Adrenal gland (tissue), 5 donors: Measurements from ENCODE around the gene BCL11B.

ENCODE experiments used
- POLR2A ChIP-seq, 2 donors: fragments of 450-650 bp; IDR thresholded peaks; one replicate each; pipeline ENCODE4 v1.6.1; 2017; ENCODE audit warnings: antibody characterized with exemption in 2 of 2, mild to moderate bottlenecking in 2 of 2, moderate library complexity in 1 of 2
- TF ChIP-seq, protein P1 (sequence below), 6 experiments: fragments of 450-650 bp in 4 of 6; fragments of 200-600 bp in 2 of 6; sonication (generic) in 1 of 6; IDR thresholded peaks; 1 replicate in 5 of 6; 2 replicates in 1 of 6; pipeline versions ENCODE4 v1.5.1 to v1.8.0; 2016 to 2021; ENCODE audit warnings: antibody characterized with exemption in 6 of 6, mild to moderate bottlenecking in 2 of 6, moderate library complexity in 1 of 6
- donor health status: DM: no; HTN: no; CAD: no.

DNA sequence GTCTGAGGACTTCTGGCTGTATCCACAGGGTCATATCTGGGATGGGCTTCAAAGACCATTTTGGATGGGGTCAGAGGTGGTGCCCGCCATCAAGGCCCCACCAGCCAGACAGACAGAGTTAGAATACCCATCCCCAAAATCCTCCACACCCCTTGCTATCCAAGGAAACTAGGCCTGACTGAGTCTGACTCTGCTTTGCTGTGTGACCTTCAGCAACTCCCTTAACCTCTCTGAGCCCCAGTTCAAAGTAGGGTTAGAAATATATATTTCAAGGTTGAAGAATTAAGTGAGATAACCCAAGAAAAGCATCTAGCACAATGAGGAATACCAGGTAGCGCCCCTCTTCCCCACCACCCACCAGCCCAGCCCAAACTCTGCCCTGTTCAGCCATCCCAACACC lies 20.3 kb downstream of the BCL11B start:
- TF ChIP-seq, protein P1, sequence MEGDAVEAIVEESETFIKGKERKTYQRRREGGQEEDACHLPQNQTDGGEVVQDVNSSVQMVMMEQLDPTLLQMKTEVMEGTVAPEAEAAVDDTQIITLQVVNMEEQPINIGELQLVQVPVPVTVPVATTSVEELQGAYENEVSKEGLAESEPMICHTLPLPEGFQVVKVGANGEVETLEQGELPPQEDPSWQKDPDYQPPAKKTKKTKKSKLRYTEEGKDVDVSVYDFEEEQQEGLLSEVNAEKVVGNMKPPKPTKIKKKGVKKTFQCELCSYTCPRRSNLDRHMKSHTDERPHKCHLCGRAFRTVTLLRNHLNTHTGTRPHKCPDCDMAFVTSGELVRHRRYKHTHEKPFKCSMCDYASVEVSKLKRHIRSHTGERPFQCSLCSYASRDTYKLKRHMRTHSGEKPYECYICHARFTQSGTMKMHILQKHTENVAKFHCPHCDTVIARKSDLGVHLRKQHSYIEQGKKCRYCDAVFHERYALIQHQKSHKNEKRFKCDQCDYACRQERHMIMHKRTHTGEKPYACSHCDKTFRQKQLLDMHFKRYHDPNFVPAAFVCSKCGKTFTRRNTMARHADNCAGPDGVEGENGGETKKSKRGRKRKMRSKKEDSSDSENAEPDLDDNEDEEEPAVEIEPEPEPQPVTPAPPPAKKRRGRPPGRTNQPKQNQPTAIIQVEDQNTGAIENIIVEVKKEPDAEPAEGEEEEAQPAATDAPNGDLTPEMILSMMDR (IDR thresholded peaks at IDR 0.05): no peak
- no peak for TF ChIP-seq POLR2A (IDR thresholded peaks at IDR 0.05)
